SJCRH30 (cell line): ENCODE results near the gene ZNF614. TPM values are rescaled to one million over a fixed set of nuclear protein-coding genes. Genes with fewer than 3 reads are reported as not detected.
"Not testable (repeated sequence)": the region's sequence is repeated elsewhere in the genome, so short reads cannot be mapped to it uniquely, and the experiment has no call there.

Experiments used
- DNase-seq, 2 experiments: peaks; one replicate each; pipeline ENCODE4 v3.0.0-alpha.2; 2015 to 2020
- H3K27ac ChIP-seq: fragments of 250-450 bp; sonication (Bioruptor Pico); 2 replicates; pipeline ENCODE4 v1.5.1; 2020; ENCODE audit warnings: mild to moderate bottlenecking, moderate library complexity
- H3K27me3 ChIP-seq: fragments of 250-450 bp; sonication (Bioruptor Pico); 2 replicates; pipeline ENCODE4 v1.5.1; 2020; ENCODE audit warnings: mild to moderate bottlenecking, moderate library complexity
- H3K36me3 ChIP-seq: fragments of 250-450 bp; sonication (Bioruptor Pico); 2 replicates; pipeline ENCODE4 v1.5.1; 2020; ENCODE audit warnings: mild to moderate bottlenecking, moderate library complexity
- H3K4me1 ChIP-seq: fragments of 250-450 bp; sonication (Bioruptor Pico); 2 replicates; pipeline ENCODE4 v1.5.1; 2020; ENCODE audit warnings: mild to moderate bottlenecking, moderate library complexity
- H3K4me3 ChIP-seq: fragments of 250-450 bp; sonication (Bioruptor Pico); 2 replicates; pipeline ENCODE4 v1.5.1; 2020; ENCODE audit warnings: mild to moderate bottlenecking, moderate library complexity
- H3K9me3 ChIP-seq: fragments of 250-450 bp; sonication (Bioruptor Pico); replicated peaks from 2 replicates; pipeline ENCODE4 v1.5.1; 2020; ENCODE audit warnings: mild to moderate bottlenecking, moderate library complexity
- total RNA-seq: library from RNA; depleted of rRNA; stranded (reverse); fragments of >200 nt; shearing (Covaris generic); gene quantifications from 2 replicates; pipeline ENCODE4 v1.2.3, GENCODE V29; 2014; rRNA removed

ZNF614 gene
- total RNA-seq, result 22.3 TPM in 2 replicates

DNA sequence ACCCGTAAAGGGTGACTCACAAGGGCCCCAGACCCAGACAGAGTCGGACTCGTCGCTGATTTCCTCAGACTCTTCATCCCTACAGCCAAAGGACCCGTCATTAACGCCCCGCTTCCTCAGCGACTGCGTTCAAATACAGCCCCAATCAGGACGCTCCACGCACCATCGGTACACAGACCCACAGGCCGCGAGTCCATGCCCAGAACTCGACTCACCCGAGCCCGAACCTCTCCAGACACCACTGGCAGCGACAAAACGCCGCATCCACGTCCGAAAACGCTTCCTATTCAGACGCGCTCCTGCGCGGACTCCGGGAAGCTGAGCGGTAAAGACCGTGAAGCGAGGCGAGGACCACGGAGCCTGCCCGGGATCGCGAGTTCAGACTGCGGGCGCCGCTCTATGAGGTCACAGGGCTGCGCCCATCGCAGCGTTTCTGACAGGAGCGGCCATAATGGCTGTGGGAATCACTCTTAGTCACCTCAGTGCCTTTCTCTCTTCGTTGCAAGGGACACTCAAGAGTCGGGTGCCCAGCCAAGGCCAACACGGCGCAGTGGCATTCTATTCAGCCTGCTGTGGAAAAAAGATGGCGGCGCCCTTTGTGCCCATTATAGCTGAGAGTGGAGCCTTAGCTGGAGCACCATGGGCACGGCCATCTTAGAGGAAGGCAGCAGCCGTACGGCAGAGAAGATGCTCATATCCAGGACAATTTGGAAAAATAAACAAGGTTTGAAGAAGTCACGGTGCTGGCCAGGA, at the start of gene ZNF614:
Gene ZNF614 (minus strand): TSS at position 353 of the 753 bp plus-strand sequence. CDS start 2,634 bp downstream, outside the sequence.
- peaks cover 39% of the 10 kb centered on the region for H3K36me3 ChIP-seq
- peak; percentile 87 to 90 for DNase-seq
- no peaks in the 10 kb centered on the region for H3K4me1 ChIP-seq
- peak within 1 kb of the TSS; percentile 93 for H3K4me3 ChIP-seq
- H3K9me3 ChIP-seq, result peaks cover 13% of the 10 kb centered on the region
- no peaks in the 10 kb centered on the region for H3K27me3 ChIP-seq
- peak within 1 kb of the TSS; percentile 93 for H3K27ac ChIP-seq

DNA sequence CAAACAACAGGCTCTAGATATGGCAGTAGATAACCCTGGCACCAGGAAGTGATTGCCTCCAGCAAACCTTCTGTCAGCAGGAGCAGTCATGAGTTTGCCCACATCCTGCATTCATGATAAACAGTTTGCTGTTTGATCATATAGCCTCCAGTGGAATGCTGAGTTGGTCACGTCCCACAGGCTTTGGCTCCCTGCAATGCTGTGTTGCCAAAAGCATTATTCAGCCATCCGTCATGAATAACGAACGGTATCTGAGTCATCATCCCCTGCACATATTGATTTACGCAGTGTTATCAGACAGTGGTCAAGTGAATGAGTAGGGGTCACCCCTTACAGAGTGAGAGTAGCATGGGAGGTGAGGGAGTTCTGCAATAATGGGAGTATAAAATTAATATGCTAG, 42.3 kb upstream of the ZNF614 start:
- Histone ChIP-seq H3K4me1 (no peaks in the 10 kb centered on the region), H3K9me3 (peaks cover 49% of the 10 kb centered on the region), H3K27ac (no peak overlapping the region), H3K36me3 (peaks cover 96% of the 10 kb centered on the region), H3K4me3 (no peak overlapping the region), H3K27me3 (no peaks in the 10 kb centered on the region)
- DNase-seq, result no peak

DNA sequence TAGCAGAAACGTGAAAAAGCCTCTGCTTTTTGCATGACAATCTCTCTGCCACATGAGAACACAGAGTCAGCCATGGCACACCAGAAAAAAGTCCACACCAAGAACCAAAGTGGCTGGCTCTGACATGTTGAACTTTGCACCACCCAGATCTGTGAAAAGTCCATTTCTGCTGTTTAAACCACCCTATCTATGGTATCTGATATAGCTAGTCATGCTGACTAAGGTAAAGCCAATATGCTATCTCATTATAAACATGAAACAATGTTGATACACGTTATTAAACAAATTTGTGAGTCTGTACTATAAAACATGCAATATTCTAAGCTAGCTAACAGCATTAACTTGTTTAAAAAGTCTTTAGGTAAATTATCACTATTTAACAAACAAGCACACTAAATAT, 41.5 kb upstream of the ZNF614 start:
- Histone ChIP-seq H3K4me1 (no peaks in the 10 kb centered on the region), H3K27me3 (no peaks in the 10 kb centered on the region), H3K9me3 (peaks cover 53% of the 10 kb centered on the region), H3K36me3 (peaks cover 96% of the 10 kb centered on the region), H3K27ac (no peak overlapping the region), H3K4me3 (no peak overlapping the region)
- no peak for DNase-seq

- Histone ChIP-seq H3K9me3 (peaks cover 60% of the 10 kb centered on the region), H3K4me1 (no peaks in the 10 kb centered on the region), H3K4me3 (no peak overlapping the region), H3K36me3 (peaks cover 86% of the 10 kb centered on the region), H3K27ac (no peak overlapping the region), H3K27me3 (no peaks in the 10 kb centered on the region)
- DNase-seq, result no peak
Measured at GRCh38 chr19:52066258-52066863, 38.2 kb upstream of the ZNF614 start.

DNA sequence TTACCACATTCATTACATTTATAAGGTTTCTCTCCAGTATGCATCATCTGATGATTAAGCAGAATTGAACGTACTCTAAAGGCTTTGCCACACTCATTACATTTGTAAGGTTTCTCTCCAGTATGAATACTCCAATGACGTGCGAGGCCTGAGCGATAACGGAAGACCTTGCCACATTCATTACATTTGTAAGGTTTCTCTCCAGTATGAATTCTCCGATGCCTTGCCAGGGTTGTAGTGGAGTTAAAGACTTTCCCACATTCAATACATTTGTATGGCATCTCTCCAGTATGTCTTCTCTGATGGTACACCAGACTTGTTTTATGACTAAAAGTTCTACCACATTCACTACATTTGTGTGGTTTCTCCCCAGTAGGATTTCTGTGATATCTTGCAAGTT, 37.2 kb upstream of the ZNF614 start:
- Histone ChIP-seq H3K36me3 (peaks cover 77% of the 10 kb centered on the region), H3K9me3 (peaks cover 53% of the 10 kb centered on the region), H3K27me3 (no peaks in the 10 kb centered on the region), H3K27ac (no peak overlapping the region), H3K4me1 (no peaks in the 10 kb centered on the region), H3K4me3 (no peak overlapping the region)
- DNase-seq, result no peak

DNA sequence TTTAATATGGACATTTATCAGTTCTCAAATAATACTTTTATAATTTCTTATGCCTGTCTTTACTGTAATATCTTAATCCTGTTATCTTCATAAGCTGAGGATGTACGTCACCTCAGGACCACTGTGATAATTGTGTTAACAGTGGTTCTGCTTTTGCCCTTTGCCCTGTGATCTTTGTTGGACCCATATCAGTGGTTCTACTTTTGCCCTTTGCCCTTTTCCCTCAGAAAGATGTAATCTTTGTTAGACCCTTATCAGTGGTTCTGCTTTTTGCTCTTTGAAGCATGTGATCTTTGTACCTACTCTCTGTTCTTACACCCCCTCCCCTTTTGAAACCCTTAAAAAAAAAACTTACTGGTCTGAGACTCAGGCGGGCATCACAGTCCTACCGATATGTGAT, 28.3 kb upstream of the ZNF614 start:
- peaks cover 14% of the 10 kb centered on the region for H3K9me3 ChIP-seq
- H3K4me1 ChIP-seq, DNase-seq, H3K27me3 ChIP-seq, H3K4me3 ChIP-seq, H3K36me3 ChIP-seq, H3K27ac ChIP-seq: not testable (repeated sequence)

- not testable (repeated sequence) for H3K27ac ChIP-seq, H3K4me1 ChIP-seq, H3K4me3 ChIP-seq, DNase-seq, H3K27me3 ChIP-seq, H3K36me3 ChIP-seq
- peaks cover 20% of the 10 kb centered on the region for H3K9me3 ChIP-seq
Measured at GRCh38 chr19:52051736-52052135, 23.6 kb upstream of the ZNF614 start.

GRCh38 chr19:52048555-52049501, 20.6 kb upstream of the ZNF614 start, which contains the start of gene ZNF432:
TSS of gene ZNF432 (minus strand) at chr19:52048838. CDS start at chr19:52046868, 1,970 bp downstream.
- Histone ChIP-seq H3K27ac (peak within 1 kb of the TSS; percentile 84), H3K9me3 (peaks cover 20% of the 10 kb centered on the region), H3K4me1 (no peaks in the 10 kb centered on the region), H3K36me3 (peaks cover 30% of the 10 kb centered on the region), H3K4me3 (peak within 1 kb of the TSS; percentile 73), H3K27me3 (no peaks in the 10 kb centered on the region)
- peak; percentile 91 to 92 for DNase-seq

DNA sequence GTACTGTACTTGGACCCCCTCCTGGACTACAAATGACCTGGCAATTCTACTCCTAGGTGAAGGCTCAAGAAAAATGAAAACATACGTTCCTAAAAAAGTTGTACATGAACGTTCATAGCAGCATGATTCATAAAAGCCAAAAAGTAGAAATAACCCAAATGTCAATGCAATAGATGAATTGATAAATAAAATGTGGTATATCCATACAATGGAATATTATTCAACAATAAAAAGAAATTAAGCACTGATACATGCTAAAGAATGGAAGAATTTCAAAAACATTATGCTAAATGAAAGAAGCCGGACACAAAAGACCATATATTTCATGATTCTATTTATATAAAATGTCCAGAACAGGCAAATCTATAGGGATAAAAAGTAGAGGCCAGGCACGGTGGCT, 11.0 kb upstream of the ZNF614 start:
- Histone ChIP-seq H3K4me3 (no peak overlapping the region), H3K36me3 (peaks cover 84% of the 10 kb centered on the region), H3K9me3 (peaks cover 32% of the 10 kb centered on the region), H3K27ac (no peak overlapping the region), H3K4me1 (no peaks in the 10 kb centered on the region), H3K27me3 (no peaks in the 10 kb centered on the region)
- DNase-seq, result no peak

DNA sequence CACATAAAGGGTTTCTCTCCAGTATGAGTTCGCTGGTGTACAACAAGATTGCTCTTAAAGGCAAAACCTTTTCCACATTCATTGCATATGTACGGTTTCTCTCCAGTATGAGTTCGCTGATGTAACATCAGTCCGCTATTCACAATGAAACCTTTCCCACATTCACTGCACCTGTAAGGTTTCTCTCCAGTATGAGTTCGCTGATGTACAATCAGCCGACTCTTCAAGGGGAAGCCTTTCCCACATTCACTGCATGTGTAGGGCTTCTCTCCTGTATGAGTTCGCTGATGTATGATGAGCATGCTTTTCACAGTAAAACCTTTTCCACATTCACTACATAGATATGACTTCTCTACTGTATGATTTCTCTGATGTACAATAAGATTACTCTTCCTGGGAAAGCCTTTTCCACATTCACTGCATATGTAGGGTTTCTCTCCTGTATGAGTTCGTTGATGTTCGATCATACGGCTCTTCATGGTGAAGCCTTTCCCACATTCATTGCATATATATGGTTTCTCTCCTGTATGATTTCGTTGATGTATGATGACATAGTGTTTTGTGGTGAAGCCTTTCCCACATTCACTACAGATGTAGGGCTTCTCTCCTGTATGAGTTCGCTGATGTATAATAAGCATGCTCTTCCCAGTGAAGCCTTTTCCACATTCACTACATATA, 6.0 kb upstream of the ZNF614 start:
- Histone ChIP-seq H3K9me3 (peaks cover 49% of the 10 kb centered on the region), H3K27ac (no peak overlapping the region), H3K4me3 (no peak overlapping the region), H3K27me3 (no peaks in the 10 kb centered on the region), H3K4me1 (no peaks in the 10 kb centered on the region), H3K36me3 (peaks cover 69% of the 10 kb centered on the region)
- DNase-seq, result no peak

GRCh38 chr19:52028780-52029123, 573 bp upstream of the ZNF614 start:
- DNase-seq, result no peak
- Histone ChIP-seq H3K4me3 (peak overlapping the region; percentile 93), H3K27ac (peak overlapping the region; percentile 93), H3K4me1 (no peaks in the 10 kb centered on the region), H3K27me3 (no peaks in the 10 kb centered on the region), H3K9me3 (peaks cover 18% of the 10 kb centered on the region), H3K36me3 (peaks cover 39% of the 10 kb centered on the region)

- not testable (repeated sequence) for DNase-seq, H3K27ac ChIP-seq, H3K9me3 ChIP-seq, H3K27me3 ChIP-seq, H3K4me1 ChIP-seq, H3K4me3 ChIP-seq
- H3K36me3 ChIP-seq, result peaks cover 48% of the 10 kb centered on the region
Measured at GRCh38 chr19:52026255-52026990, 1.8 kb downstream of the ZNF614 start.

GRCh38 chr19:52024478-52024877, 3.7 kb downstream of the ZNF614 start:
- not testable (repeated sequence) for H3K27me3 ChIP-seq, H3K4me1 ChIP-seq, H3K27ac ChIP-seq, H3K4me3 ChIP-seq, H3K9me3 ChIP-seq, DNase-seq
- H3K36me3 ChIP-seq, result peaks cover 64% of the 10 kb centered on the region

GRCh38 chr19:52022193-52022592, 6.0 kb downstream of the ZNF614 start:
- H3K4me1 ChIP-seq, result no peaks in the 10 kb centered on the region
- H3K36me3 ChIP-seq, result peaks cover 87% of the 10 kb centered on the region
- no peak for DNase-seq
- no peak overlapping the region for H3K4me3 ChIP-seq
- no peaks in the 10 kb centered on the region for H3K27me3 ChIP-seq
- no peak overlapping the region for H3K27ac ChIP-seq
- H3K9me3 ChIP-seq, result peaks cover 9% of the 10 kb centered on the region
